Neuronal stem cell (in vitro differentiated cells): ENCODE results near the gene OBSCN.
A peak's percentile ranks its signal among the peaks of the same experiment; 100 is the strongest.

Experiments used
- DNase-seq: peaks from one replicate; pipeline ENCODE4 v3.0.0-alpha.2; 2013; ENCODE audit warnings: low spot score
- H2AFZ ChIP-seq: one replicate; pipeline ENCODE4 v1.6.1; 2013; ENCODE audit warnings: mild to moderate bottlenecking, low read length, inconsistent platforms
- H2AK5ac ChIP-seq: 2 replicates; pipeline ENCODE4 v1.6.1; 2013; ENCODE audit warnings: low read depth, mild to moderate bottlenecking, inconsistent platforms, low read length, moderate library complexity, mixed read lengths
- H2BK120ac ChIP-seq: 2 replicates; pipeline ENCODE4 v1.6.1; 2013; ENCODE audit warnings: low read depth, mild to moderate bottlenecking, inconsistent platforms, low read length, moderate library complexity, mixed read lengths
- H2BK12ac ChIP-seq: one replicate; pipeline ENCODE4 v1.6.1; 2013; ENCODE audit warnings: low read length, inconsistent platforms
- H2BK15ac ChIP-seq: 2 replicates; pipeline ENCODE4 v1.6.1; 2013; ENCODE audit warnings: mild to moderate bottlenecking, low read length, inconsistent platforms, mixed read lengths
- H2BK5ac ChIP-seq: one replicate; pipeline ENCODE4 v1.6.1; 2013; ENCODE audit warnings: inconsistent platforms, mild to moderate bottlenecking, low read length, moderate library complexity
- H3K14ac ChIP-seq: one replicate; pipeline ENCODE4 v1.6.1; 2013; ENCODE audit warnings: low read length, inconsistent platforms
- H3K18ac ChIP-seq: 2 replicates; pipeline ENCODE4 v1.6.1; 2013; ENCODE audit warnings: low read length, inconsistent platforms
- H3K23ac ChIP-seq: 2 replicates; pipeline ENCODE4 v1.6.1; 2013; ENCODE audit warnings: low read depth, mild to moderate bottlenecking, mixed read lengths, low read length, inconsistent platforms; ENCODE audit not compliant: poor library complexity
- H3K27ac ChIP-seq: replicated peaks from 3 replicates; pipeline ENCODE4 v1.5.1; 2013; ENCODE audit warnings: low read length, inconsistent platforms
- H3K27me3 ChIP-seq, 3 experiments: 2 replicates each; pipeline ENCODE4 v1.6.1; 2013; ENCODE audit warnings: low read length in 3 of 3, mild to moderate bottlenecking in 2 of 3, inconsistent platforms in 1 of 3, low read depth in 1 of 3, mixed read lengths in 1 of 3, moderate library complexity in 1 of 3; ENCODE audit not compliant: control insufficient read depth in 3 of 3, insufficient read depth in 3 of 3
- H3K36me3 ChIP-seq, 2 donors: replicated peaks in 1 of 2; 2 replicates each; pipeline ENCODE4 v1.6.1; 2013; ENCODE audit warnings: low read length in 2 of 2; ENCODE audit not compliant: control insufficient read depth in 2 of 2, insufficient read depth in 2 of 2
- H3K4ac ChIP-seq: 2 replicates; pipeline ENCODE4 v1.6.1; 2013; ENCODE audit warnings: inconsistent platforms, mild to moderate bottlenecking, low read length, moderate library complexity
- H3K4me1 ChIP-seq, 2 donors: 1 replicate in 1 of 2; 2 replicates in 1 of 2; pipeline ENCODE4 v1.6.1; 2013; ENCODE audit warnings: low read length in 2 of 2, low read depth in 1 of 2; ENCODE audit not compliant: control insufficient read depth in 2 of 2, insufficient read depth in 1 of 2
- H3K4me2 ChIP-seq: one replicate; pipeline ENCODE4 v1.6.1; 2013; ENCODE audit warnings: mild to moderate bottlenecking, low read length, inconsistent platforms; ENCODE audit not compliant: insufficient read depth, poor library complexity, severe bottlenecking
- H3K4me3 ChIP-seq, 2 donors: 2 replicates each; pipeline ENCODE4 v1.5.1; 2013; ENCODE audit warnings: low read length in 2 of 2, mild to moderate bottlenecking in 2 of 2, inconsistent platforms in 1 of 2, moderate library complexity in 1 of 2
- H3K79me1 ChIP-seq: one replicate; pipeline ENCODE4 v1.6.1; 2013; ENCODE audit warnings: low read depth, mild to moderate bottlenecking, inconsistent platforms, low read length, moderate library complexity
- H3K9ac ChIP-seq: one replicate; pipeline ENCODE4 v1.6.1; 2013; ENCODE audit warnings: mild to moderate bottlenecking, low read depth, low read length, inconsistent platforms; ENCODE audit not compliant: poor library complexity
- H3K9me3 ChIP-seq, 2 donors: replicated peaks in 1 of 2; 2 replicates each; pipeline versions ENCODE3 to v1.6.1; 2013; ENCODE audit warnings: low read length in 2 of 2, mild to moderate bottlenecking in 2 of 2, inconsistent platforms in 1 of 2, low read depth in 1 of 2, mixed read lengths in 1 of 2, moderate library complexity in 1 of 2; ENCODE audit not compliant: control insufficient read depth in 2 of 2, insufficient read depth in 1 of 2
- H4K8ac ChIP-seq: one replicate; pipeline ENCODE4 v1.6.1; 2013; ENCODE audit warnings: low read depth, mild to moderate bottlenecking, inconsistent platforms, low read length, moderate library complexity
- H4K91ac ChIP-seq: one replicate; pipeline ENCODE4 v1.6.1; 2013; ENCODE audit warnings: low read length, low read depth, mild to moderate bottlenecking, inconsistent platforms; ENCODE audit not compliant: poor library complexity
- WGBS, 2 donors: extraction: QIAGEN DNeasy Blood & Tissue Kit; methylation state at CpG; one replicate each; pipeline ENCODE4 v1.1.7; 2013; ENCODE audit warnings: missing lambda C conversion rate in 2 of 2, mixed read lengths in 1 of 2; ENCODE audit not compliant: insufficient read length in 2 of 2, insufficient replicate concordance in 1 of 2; ENCODE audit errors: extremely low coverage in 2 of 2; 5-methylcytosine and 5-hydroxymethylcytosine counted together

OBSCN gene

GRCh38 chr1:228256626-228257375, 49.0 kb downstream of the OBSCN start:
- no peaks in the 10 kb centered on the region for H3K79me1 ChIP-seq
- no peak overlapping the region for H2BK12ac ChIP-seq
- no peak overlapping the region for H2BK120ac ChIP-seq
- WGBS, 2 donors: no CpG with 5 or more reads among the region's 24 CpGs
- no peak overlapping the region for H3K4me3 ChIP-seq
- no peaks in the 10 kb centered on the region for H3K4me1 ChIP-seq
- H3K18ac ChIP-seq: no peak overlapping the region
- no peak overlapping the region for H4K91ac ChIP-seq
- H3K36me3 ChIP-seq: peaks cover 0 to 18% of the 10 kb centered on the region in 2 donors
- no peak overlapping the region for H3K27ac ChIP-seq
- no peaks in the 10 kb centered on the region for H3K27me3 ChIP-seq
- peak overlapping the region; percentile 66 for H3K4ac ChIP-seq
- no peak overlapping the region for H2AK5ac ChIP-seq
- no peak overlapping the region for H2BK5ac ChIP-seq
- no peak overlapping the region for H3K23ac ChIP-seq
- H3K14ac ChIP-seq: no peak overlapping the region
- no peak overlapping the region for H2AFZ ChIP-seq
- DNase-seq: no peak
- no peak overlapping the region for H3K4me2 ChIP-seq
- no peak overlapping the region for H3K9ac ChIP-seq
- no peak overlapping the region for H4K8ac ChIP-seq
- H2BK15ac ChIP-seq: no peak overlapping the region
- peaks cover 9 to 10% of the 10 kb centered on the region in 2 donors for H3K9me3 ChIP-seq

- WGBS, 2 donors: no CpG with 5 or more reads among the region's 1 CpG
- H2BK12ac ChIP-seq: no peak overlapping the region
- H3K4ac ChIP-seq: no peak overlapping the region
- no peak overlapping the region for H3K27ac ChIP-seq
- no peak overlapping the region for H3K18ac ChIP-seq
- H3K14ac ChIP-seq: no peak overlapping the region
- no peaks in the 10 kb centered on the region for H3K27me3 ChIP-seq
- no peak overlapping the region for H2BK15ac ChIP-seq
- H2AFZ ChIP-seq: no peak overlapping the region
- no peak overlapping the region for H2BK5ac ChIP-seq
- H2BK120ac ChIP-seq: no peak overlapping the region
- H3K23ac ChIP-seq: no peak overlapping the region
- peaks cover 9 to 10% of the 10 kb centered on the region in 2 donors for H3K9me3 ChIP-seq
- H4K8ac ChIP-seq: no peak overlapping the region
- H3K4me2 ChIP-seq: no peak overlapping the region
- no peak overlapping the region for H4K91ac ChIP-seq
- no peak overlapping the region for H3K9ac ChIP-seq
- DNase-seq: no peak
- H3K79me1 ChIP-seq: no peaks in the 10 kb centered on the region
- H2AK5ac ChIP-seq: no peak overlapping the region
- no peaks in the 10 kb centered on the region for H3K4me1 ChIP-seq
- no peak overlapping the region for H3K4me3 ChIP-seq
- H3K36me3 ChIP-seq: peaks cover 0 to 17% of the 10 kb centered on the region in 2 donors
These were observed 50.6 kb downstream of the OBSCN start for GRCh38 chr1:228258486-228258885.

GRCh38 chr1:228259368-228259894, 51.6 kb downstream of the OBSCN start:
- no peak overlapping the region for H3K4me2 ChIP-seq
- no CpG with 5 or more reads among the region's 9 CpGs for WGBS, 2 donors
- no peaks in the 10 kb centered on the region for H3K27me3 ChIP-seq
- no peak overlapping the region for H2BK15ac ChIP-seq
- no peak overlapping the region for H2BK12ac ChIP-seq
- H3K18ac ChIP-seq: no peak overlapping the region
- no peak overlapping the region for H3K9ac ChIP-seq
- H4K8ac ChIP-seq: peak overlapping the region; percentile 23
- H3K14ac ChIP-seq: peak overlapping the region; percentile 89
- no peaks in the 10 kb centered on the region for H3K4me1 ChIP-seq
- peaks cover 0 to 17% of the 10 kb centered on the region in 2 donors for H3K36me3 ChIP-seq
- no peak overlapping the region for H2BK120ac ChIP-seq
- H3K4ac ChIP-seq: no peak overlapping the region
- peak overlapping the region in 1 of 2 donors; percentile 57 for H3K4me3 ChIP-seq
- no peaks in the 10 kb centered on the region for H3K79me1 ChIP-seq
- H3K9me3 ChIP-seq: peaks cover 9 to 10% of the 10 kb centered on the region in 2 donors
- H4K91ac ChIP-seq: peak overlapping the region; percentile 43
- no peak overlapping the region for H2AFZ ChIP-seq
- no peak overlapping the region for H3K27ac ChIP-seq
- no peak overlapping the region for H2BK5ac ChIP-seq
- H3K23ac ChIP-seq: peak overlapping the region; percentile 65
- DNase-seq: no peak
- H2AK5ac ChIP-seq: no peak overlapping the region

DNA sequence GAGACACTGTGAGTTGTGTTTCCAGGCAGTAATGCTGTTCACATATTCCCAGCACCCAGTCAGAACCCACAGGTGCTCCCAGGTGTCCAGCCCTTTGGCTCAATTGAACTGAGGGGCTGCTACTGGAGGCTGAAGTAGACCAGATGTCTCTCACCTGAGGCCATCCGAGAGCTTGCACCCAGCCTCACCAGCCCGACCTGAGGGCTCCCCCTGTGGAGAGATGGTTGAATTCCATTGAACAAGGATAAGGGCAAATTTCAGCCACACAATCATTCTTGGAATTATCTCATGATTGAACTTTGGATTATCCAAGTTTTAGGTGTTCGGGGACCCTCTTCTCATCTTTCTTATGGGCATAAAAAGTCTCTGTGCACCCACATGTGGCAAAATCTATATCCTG, 52.1 kb downstream of the OBSCN start:
- no peak overlapping the region for H3K23ac ChIP-seq
- no peaks in the 10 kb centered on the region for H3K4me1 ChIP-seq
- no peak overlapping the region for H3K4ac ChIP-seq
- H2AFZ ChIP-seq: no peak overlapping the region
- WGBS, 2 donors: no CpG with 5 or more reads among the region's 3 CpGs
- H3K79me1 ChIP-seq: no peaks in the 10 kb centered on the region
- no peak overlapping the region for H3K14ac ChIP-seq
- no peak overlapping the region for H2BK5ac ChIP-seq
- peaks cover 0 to 17% of the 10 kb centered on the region in 2 donors for H3K36me3 ChIP-seq
- no peaks in the 10 kb centered on the region for H3K27me3 ChIP-seq
- H2BK15ac ChIP-seq: no peak overlapping the region
- H3K9ac ChIP-seq: no peak overlapping the region
- H3K9me3 ChIP-seq: peaks cover 9 to 10% of the 10 kb centered on the region in 2 donors
- H3K27ac ChIP-seq: no peak overlapping the region
- H2BK120ac ChIP-seq: no peak overlapping the region
- DNase-seq: no peak
- H4K91ac ChIP-seq: no peak overlapping the region
- H2AK5ac ChIP-seq: no peak overlapping the region
- H3K4me2 ChIP-seq: no peak overlapping the region
- no peak overlapping the region for H3K18ac ChIP-seq
- no peak overlapping the region for H4K8ac ChIP-seq
- H2BK12ac ChIP-seq: no peak overlapping the region
- no peak overlapping the region for H3K4me3 ChIP-seq
